IPS-18a (cell line): ENCODE data around the gene CCL20.

ENCODE experiments used
- H3K27ac ChIP-seq: one replicate; pipeline ENCODE4 v1.5.1; 2013; ENCODE audit warnings: low read length
- H3K27me3 ChIP-seq: one replicate; pipeline ENCODE4 v1.6.1; 2013; ENCODE audit warnings: mild to moderate bottlenecking, low read length; ENCODE audit not compliant: control insufficient read depth, insufficient read depth
- H3K36me3 ChIP-seq: one replicate; pipeline ENCODE4 v1.6.1; 2013; ENCODE audit warnings: low read depth, low read length; ENCODE audit not compliant: control insufficient read depth
- H3K4me1 ChIP-seq: one replicate; pipeline ENCODE4 v1.6.1; 2013; ENCODE audit warnings: low read depth, low read length; ENCODE audit not compliant: control insufficient read depth
- H3K4me3 ChIP-seq: one replicate; pipeline ENCODE4 v1.5.1; 2013; ENCODE audit warnings: low read length
- H3K9ac ChIP-seq: one replicate; pipeline ENCODE4 v1.6.1; 2013; ENCODE audit warnings: mild to moderate bottlenecking, low read length, moderate library complexity
- H3K9me3 ChIP-seq: one replicate; pipeline ENCODE4 v1.6.1; 2013; ENCODE audit warnings: low read depth, low read length; ENCODE audit not compliant: control insufficient read depth

CCL20 gene

GRCh38 chr2:227813562-227814353 lies at the start of gene CCL20:
TSS of gene CCL20 (plus strand) at chr2:227813842. CDS start at chr2:227813912, 70 bp downstream.
- Histone ChIP-seq H3K9ac (no peak within 1 kb of the TSS), H3K4me1 (peaks cover 12% of the 10 kb centered on the region), H3K36me3 (no peaks in the 10 kb centered on the region), H3K27me3 (no peaks in the 10 kb centered on the region), H3K4me3 (no peak within 1 kb of the TSS), H3K9me3 (no peaks in the 10 kb centered on the region), H3K27ac (no peak within 1 kb of the TSS)

GRCh38 chr2:227765788-227766372 lies 47.8 kb upstream of the CCL20 start:
- Histone ChIP-seq H3K4me1 (no peaks in the 10 kb centered on the region), H3K27ac (no peak overlapping the region), H3K9ac (no peak overlapping the region), H3K4me3 (no peak overlapping the region), H3K9me3 (no peaks in the 10 kb centered on the region), H3K27me3 (no peaks in the 10 kb centered on the region), H3K36me3 (no peaks in the 10 kb centered on the region)

- no peak overlapping the region for H3K27ac ChIP-seq
- no peaks in the 10 kb centered on the region for H3K9me3 ChIP-seq
- no peaks in the 10 kb centered on the region for H3K36me3 ChIP-seq
- no peak overlapping the region for H3K9ac ChIP-seq
- no peak overlapping the region for H3K4me3 ChIP-seq
- no peaks in the 10 kb centered on the region for H3K4me1 ChIP-seq
- no peaks in the 10 kb centered on the region for H3K27me3 ChIP-seq
Observed at GRCh38 chr2:227766373-227766883, 47.2 kb upstream of the CCL20 start.

DNA sequence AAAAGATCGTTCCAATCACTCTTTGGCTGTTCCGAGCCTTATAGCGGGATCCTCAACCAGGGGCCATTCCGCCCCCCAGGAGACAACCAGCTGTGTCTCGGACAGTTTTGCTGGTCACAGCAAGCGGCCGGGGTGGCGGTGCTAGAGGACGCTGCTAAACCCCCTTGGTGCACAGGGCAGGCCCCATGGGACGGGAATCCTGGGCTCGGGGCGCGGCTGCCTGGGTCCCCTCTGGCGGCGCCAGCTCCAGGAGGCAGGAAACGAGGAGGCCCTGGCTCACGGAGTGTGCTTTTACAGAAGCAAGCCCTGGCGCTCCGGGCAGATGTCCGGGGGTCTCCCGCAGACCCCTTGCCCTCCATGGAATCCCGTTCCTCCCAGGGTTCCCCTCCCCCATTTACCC lies 45.8 kb upstream of the CCL20 start:
- Histone ChIP-seq H3K4me1 (peaks cover under 1% of the 10 kb centered on the region), H3K9me3 (no peaks in the 10 kb centered on the region), H3K9ac (no peak overlapping the region), H3K27me3 (no peaks in the 10 kb centered on the region), H3K36me3 (no peaks in the 10 kb centered on the region), H3K27ac (no peak overlapping the region), H3K4me3 (no peak overlapping the region)

DNA sequence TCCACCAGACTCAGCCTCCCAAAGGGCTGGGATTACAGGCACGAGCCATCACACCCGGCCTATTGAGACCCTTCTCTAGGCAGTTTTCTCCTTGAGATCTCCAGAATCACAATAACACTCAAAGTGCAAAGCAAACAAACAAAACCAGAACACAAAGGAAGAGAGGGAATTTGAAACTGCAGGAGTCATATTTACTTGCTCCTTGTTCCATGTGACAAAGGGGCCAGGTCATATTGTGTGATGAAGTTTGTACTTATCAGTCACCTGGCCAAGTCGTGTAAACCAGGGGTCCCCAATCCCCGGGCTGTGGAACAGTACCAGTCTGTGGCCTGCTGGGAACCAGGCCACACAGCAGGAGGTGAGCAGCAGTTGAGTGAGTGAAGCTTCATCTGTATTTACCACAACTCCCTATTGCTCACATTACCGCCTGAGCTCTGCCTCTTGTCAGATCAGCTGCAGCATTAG lies 41.4 kb upstream of the CCL20 start:
- Histone ChIP-seq H3K4me1 (peaks cover 5% of the 10 kb centered on the region), H3K36me3 (no peaks in the 10 kb centered on the region), H3K27ac (no peak overlapping the region), H3K27me3 (no peaks in the 10 kb centered on the region), H3K9ac (no peak overlapping the region), H3K9me3 (no peaks in the 10 kb centered on the region), H3K4me3 (no peak overlapping the region)

- Histone ChIP-seq H3K9ac (no peak overlapping the region), H3K27ac (no peak overlapping the region), H3K9me3 (no peaks in the 10 kb centered on the region), H3K27me3 (no peaks in the 10 kb centered on the region), H3K36me3 (no peaks in the 10 kb centered on the region), H3K4me3 (no peak overlapping the region), H3K4me1 (peaks cover 5% of the 10 kb centered on the region)
Observed at GRCh38 chr2:227772932-227773331, 40.7 kb upstream of the CCL20 start.

- H3K27me3 ChIP-seq = no peaks in the 10 kb centered on the region
- H3K4me3 ChIP-seq = no peak overlapping the region
- no peak overlapping the region for H3K27ac ChIP-seq
- H3K36me3 ChIP-seq = no peaks in the 10 kb centered on the region
- H3K9me3 ChIP-seq = no peaks in the 10 kb centered on the region
- no peak overlapping the region for H3K9ac ChIP-seq
- peaks cover 5% of the 10 kb centered on the region for H3K4me1 ChIP-seq
Observed at GRCh38 chr2:227774011-227774624, 39.5 kb upstream of the CCL20 start.

- H3K9me3 ChIP-seq = no peaks in the 10 kb centered on the region
- no peak overlapping the region for H3K9ac ChIP-seq
- H3K4me1 ChIP-seq = peaks cover 5% of the 10 kb centered on the region
- H3K27me3 ChIP-seq = no peaks in the 10 kb centered on the region
- H3K27ac ChIP-seq = no peak overlapping the region
- H3K36me3 ChIP-seq = no peaks in the 10 kb centered on the region
- no peak overlapping the region for H3K4me3 ChIP-seq
Observed at GRCh38 chr2:227774895-227775842, 38.5 kb upstream of the CCL20 start.

- Histone ChIP-seq H3K27ac (no peak overlapping the region), H3K36me3 (no peaks in the 10 kb centered on the region), H3K27me3 (no peaks in the 10 kb centered on the region), H3K4me3 (no peak overlapping the region), H3K9me3 (no peaks in the 10 kb centered on the region), H3K4me1 (no peaks in the 10 kb centered on the region), H3K9ac (no peak overlapping the region)
Observed at GRCh38 chr2:227780981-227781615, 32.5 kb upstream of the CCL20 start.

DNA sequence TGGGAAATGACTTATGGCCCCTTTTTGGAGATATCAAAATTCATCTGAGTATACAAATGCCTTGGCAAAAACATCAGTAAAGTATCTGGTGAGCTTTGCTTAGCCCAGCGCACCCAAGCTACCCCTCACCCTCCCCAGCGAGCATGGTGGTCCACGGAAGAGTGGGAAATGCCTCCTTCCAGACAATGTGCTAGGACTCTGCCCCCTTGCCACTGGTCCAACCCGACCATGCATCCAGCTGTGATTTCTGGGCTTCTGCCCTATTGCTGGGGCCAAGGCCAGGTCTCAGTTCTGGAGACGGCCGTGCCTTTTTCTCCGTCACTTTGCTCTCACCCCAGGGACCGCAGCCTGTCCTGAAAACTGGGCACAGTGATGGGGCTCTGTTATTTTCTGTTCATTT lies 31.8 kb upstream of the CCL20 start:
- Histone ChIP-seq H3K9me3 (no peaks in the 10 kb centered on the region), H3K9ac (no peak overlapping the region), H3K36me3 (no peaks in the 10 kb centered on the region), H3K27ac (no peak overlapping the region), H3K4me3 (no peak overlapping the region), H3K4me1 (no peaks in the 10 kb centered on the region), H3K27me3 (no peaks in the 10 kb centered on the region)
